NCI-H2107 treated with DMSO at 0.1 percent for 48 hours (cell line): Measurements from ENCODE around the gene APCDD1L.

Experiments used
- DNase-seq: peaks from one replicate; lab custom pipeline; 2025; ENCODE audit not compliant: unreplicated experiment; lab: John Stamatoyannopoulos, UW

Gene APCDD1L

DNA sequence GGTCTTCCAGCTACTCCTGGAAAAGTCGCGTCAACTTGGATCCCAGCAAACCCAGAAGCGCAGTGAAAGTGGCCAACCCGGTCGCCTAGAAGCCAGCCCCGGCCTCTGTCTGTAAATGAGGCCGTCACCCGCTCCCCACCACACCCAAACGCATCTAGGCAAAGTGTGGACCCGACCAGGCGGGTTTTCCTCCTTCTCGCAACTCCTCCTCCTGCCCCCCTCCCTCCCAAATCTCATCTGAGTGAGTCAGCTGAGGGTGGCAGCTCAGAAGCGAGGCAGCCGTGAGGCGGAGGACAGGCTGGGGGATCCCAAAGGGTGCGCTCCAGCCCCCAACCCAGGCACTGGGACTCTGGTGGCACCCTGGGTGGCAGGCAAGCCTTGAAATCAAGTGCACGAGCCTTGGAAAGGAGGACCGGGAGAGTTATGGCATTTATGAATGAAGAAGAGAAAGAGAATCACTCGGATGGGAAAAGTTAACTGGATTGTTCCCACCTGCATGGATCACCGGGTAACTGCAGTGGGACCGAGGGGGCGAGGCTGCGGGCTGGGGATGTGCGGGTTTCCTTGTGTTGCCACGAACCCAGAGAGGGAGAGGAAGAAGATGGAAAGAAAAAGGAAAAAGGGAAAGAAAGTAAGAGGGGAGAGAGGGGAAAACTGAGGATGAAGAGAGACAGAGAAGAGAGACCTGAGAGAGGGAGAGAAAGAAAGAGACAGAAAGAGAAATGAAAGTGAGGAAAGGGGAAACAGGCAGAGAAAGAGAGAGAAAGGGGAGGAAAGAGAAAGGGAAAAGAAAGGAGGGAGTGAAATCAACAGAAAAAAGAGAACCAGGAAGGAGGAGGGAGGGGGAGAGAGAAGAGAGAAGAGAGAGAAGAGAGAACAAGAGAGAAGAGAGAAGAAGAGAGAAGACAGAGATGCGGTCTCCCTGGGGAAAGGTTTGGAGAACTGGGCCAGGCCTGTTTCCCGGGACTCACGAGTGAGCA lies at the start of gene APCDD1L:
APCDD1L (minus strand) TSS at position 167 of the 980 bp plus-strand sequence. CDS start 692 bp downstream, outside the sequence.
- no peak for DNase-seq

- no peak for DNase-seq
Observed at GRCh38 chr20:58559368-58559729, 44.1 kb upstream of the APCDD1L start.

DNA sequence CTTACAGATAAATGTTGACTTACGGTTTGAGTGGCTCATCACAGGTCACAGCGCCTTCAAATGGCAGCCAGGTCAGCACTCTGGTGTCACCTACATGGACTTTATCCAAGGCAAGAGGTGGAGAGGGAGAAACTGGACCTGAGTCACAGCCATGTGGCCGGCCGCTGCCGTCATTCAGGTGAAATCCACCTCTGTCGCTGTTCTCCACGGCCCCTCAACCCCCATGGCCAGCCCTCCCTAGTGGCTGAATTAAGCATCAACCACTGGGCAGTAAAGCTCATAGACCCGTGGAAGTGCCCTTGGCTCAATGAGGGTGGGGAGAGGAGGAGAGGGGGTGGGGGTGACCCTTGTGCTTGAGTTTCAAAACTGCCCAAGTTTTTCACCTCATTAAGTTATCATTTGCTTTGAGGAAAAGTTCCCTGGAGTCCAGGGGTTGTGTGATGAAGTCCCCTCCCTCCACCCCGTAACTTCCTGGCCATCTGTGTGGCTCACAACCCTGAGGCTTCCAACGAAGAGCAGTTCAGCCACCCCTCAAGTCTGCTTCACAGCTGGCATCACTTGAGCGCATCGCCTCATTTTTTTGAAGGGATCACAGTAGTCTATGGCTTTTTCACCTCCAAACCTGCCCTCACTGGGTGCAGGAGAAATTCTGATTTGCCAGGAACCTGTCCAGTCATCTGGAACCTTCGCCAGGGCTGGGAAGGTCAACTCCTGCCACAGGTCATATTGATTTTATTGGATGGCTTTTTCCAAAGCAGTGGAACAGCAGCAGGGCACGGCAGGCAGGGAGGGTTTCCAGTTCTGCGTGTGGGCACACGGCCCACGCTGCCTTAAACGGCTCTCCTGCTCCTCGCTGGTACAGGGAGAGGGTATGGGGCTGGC lies 43.5 kb upstream of the APCDD1L start:
- DNase-seq, result no peak

GRCh38 chr20:58557733-58558342 lies 42.6 kb upstream of the APCDD1L start:
- DNase-seq, result no peak

GRCh38 chr20:58556961-58557360 lies 41.8 kb upstream of the APCDD1L start:
- DNase-seq, result no peak

- no peak for DNase-seq
Observed at GRCh38 chr20:58555078-58555765, 40.0 kb upstream of the APCDD1L start.

- no peak for DNase-seq
Observed at GRCh38 chr20:58554541-58554940, 39.3 kb upstream of the APCDD1L start.

- DNase-seq, result no peak
Observed at GRCh38 chr20:58553841-58554240, 38.6 kb upstream of the APCDD1L start.

DNA sequence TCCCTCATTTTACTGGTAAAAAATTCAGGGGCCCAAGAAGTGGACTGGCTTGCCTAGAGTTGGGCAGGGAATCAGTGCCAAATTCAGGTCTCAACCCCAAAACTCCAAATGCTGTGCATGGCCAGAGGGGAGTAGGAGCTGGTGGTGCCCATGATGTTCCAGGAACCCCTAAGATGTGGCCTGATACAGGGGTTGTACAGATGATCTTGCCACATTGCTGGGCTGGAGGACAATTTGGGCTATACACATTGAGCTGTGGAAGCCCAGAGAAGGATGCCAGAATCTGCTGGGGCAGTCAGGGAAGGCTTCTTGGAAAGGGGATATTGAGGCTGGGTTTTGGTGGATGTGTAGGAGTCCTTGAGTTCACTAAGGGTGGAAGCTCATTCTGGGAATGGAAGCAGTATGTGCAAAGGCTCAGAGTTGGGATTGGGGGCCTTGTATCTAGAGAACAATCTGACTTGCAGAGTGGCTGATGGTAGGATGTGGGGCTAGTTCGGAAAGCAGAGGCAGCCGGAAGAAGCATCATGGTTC lies 38.0 kb upstream of the APCDD1L start:
- DNase-seq, result no peak

DNA sequence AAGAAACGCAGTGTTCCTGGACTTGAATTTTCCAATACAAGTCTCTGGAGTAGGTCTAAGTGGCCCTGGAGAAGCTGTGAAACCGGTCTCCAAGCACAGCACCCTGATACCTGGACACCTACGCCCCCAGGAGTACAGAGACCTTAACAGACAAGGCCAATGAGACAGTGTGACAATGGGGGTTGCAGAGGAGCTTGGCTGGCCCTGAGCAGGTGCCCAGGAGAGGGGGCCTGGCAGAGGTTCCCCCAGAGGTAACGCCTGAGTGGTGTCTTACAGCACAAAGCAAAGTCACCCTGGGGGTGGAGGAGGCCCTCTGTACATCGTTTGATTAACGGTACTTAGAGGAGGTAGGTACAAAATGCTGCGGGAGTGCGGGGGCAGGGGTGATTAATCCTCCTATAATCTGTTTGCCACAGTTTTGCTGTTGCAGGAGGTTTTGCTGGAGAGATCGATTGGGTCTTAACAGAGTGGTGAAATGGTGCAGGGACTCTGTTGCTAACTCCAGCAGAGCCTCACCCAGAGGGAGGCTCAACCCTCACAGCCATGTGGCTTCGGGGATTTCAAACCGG lies 37.3 kb upstream of the APCDD1L start:
- DNase-seq, result no peak

- no peak for DNase-seq
Observed at GRCh38 chr20:58551631-58552030, 36.4 kb upstream of the APCDD1L start.

GRCh38 chr20:58550275-58551059 lies 35.3 kb upstream of the APCDD1L start:
- no peak for DNase-seq

DNA sequence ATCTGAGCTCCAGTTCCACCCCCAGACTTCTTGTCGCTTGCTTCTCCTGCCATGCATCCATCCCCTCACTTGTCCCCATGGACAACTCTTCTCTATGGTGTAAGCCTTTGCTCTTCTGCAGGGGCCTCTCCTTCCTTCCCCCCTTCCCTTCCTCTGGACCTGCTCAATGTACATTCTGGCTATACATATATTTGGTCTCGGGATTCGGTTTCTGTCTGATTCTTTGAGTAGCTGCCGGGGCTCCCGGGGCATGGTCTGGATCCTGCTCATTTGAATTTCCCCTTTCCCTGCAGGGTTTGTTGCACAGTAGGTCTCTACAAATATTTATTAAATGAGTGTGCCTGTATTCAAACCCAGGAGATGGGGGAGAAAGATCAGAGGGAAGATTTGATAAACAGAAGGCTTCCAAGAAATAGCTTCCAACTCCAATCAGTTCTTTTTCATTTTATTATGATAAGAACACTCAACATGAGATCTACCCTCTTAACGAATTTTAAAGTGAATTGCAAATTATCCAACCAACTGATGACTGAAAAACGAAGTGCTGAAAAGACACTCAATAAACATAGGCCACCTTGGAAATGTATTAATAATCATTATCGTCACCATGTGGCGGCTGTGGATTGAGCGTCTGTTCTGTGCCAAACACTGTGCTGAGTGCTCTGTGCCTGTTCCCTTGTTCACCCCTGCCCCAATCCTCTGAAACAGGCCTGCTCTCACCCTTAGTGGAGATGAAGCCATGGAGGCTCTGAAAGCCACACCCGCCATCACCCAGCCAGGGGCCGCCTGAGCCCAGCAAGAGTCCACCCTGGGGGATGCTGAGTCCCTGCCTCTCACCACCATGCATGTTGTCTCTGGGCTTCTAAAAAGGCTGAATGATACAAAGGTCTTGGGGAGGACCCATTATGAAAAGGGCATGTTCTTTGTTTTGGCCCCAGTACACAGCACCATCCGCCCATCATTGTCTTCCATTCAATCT lies 34.3 kb upstream of the APCDD1L start:
- DNase-seq, result no peak

GRCh38 chr20:58547623-58548475 lies 32.6 kb upstream of the APCDD1L start:
- DNase-seq, result no peak

GRCh38 chr20:58546756-58547622 lies 31.8 kb upstream of the APCDD1L start:
- peak; percentile 0 for DNase-seq

DNA sequence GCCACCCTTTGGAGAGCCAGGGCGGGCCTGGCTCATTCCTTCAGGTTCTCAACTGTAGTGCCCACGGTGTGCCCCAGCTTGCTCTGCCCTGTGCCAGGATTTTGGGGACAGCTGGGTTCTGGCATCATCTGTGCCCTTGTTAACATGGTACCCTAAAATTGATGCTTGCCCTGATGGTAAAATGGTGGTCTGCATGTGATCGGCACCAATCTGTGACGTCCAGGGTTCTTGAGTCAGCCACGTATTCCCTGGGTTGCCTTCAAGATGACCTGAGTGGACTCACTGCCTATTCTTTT lies 31.2 kb upstream of the APCDD1L start:
- DNase-seq, result no peak
